ENCODE data around the gene IGSF21.

Gene IGSF21

DNA sequence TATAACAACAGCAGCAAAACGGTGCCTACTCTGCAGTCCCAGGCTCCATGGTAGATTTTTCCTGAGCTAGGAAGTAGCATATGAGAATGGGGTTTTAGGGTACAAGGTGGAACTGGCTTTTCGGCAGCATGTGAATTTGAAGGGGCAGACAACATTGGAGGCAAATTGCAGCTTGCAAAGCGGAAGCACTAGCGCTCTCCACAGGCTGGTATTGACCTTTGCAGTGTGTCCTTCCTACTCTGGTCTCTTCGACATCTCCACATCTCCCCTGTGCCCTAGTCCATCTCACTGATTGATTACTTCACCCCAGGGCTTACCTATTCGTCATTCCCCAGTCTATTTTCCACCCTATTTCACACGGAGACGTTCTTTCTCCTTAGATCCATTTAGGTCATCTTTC, 13.0 kb downstream of the IGSF21 start:
- DNase-seq, result no peak

DNA sequence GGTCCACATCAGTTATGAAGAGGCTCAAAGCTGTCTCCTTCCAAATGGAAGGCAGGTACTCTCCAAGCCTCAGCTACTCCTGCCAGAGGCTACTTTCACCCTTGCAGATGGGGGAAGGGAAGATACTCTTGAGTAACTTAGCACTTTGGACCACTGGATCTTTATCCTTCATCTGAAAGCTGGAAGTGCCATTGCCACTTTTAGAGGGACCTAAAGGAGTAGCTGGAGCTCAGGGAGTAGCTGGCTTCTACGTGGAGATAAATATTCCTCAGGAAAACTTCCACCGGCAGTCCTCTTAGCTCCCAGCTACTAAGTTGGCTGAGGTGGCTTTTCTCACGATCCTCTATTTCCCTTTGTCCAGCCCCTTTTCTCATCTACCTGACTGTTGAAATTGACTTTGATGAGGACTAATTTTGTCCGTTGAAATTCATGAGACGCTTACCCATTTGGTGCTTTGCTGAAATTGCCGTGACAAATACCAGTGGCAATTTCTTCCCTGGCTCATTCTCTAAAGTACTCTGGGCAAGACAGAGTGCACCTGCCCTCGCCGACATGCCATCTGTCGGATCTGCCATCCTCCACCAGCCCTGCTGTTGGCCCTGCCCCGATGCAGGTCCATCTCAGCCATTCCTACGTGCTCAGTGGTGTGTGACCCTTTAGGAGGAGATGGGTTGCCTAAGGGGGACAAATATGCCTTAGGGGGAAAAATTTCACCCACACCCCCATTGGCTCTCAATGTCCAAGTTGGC, 13.6 kb downstream of the IGSF21 start:
- no peak for DNase-seq

DNA sequence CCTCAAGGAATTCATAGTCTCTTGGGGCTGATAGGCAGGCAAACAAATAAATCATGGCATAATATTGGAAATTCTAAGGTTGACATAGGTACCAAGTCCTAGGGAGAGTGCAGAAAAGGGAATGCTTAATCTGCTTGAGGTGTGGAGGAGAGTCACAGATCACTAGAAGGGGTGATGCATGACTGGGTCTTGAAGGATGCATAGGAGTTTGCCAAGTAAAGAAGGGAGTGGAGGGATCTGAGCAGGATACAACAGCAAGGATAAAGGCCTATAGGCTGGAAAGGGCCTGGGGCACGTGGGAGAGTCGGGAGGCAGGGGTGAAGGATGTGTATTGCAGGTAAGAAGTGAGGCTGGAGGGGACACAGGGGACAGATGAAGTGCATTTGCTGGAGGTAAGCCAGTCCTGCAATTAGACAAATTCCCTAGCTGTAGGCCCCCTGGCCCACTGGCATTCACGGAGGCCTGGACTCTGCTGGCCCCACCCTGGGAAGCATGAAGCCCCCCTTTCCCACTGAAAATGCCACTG, 15.9 kb downstream of the IGSF21 start:
- DNase-seq, result no peak

DNA sequence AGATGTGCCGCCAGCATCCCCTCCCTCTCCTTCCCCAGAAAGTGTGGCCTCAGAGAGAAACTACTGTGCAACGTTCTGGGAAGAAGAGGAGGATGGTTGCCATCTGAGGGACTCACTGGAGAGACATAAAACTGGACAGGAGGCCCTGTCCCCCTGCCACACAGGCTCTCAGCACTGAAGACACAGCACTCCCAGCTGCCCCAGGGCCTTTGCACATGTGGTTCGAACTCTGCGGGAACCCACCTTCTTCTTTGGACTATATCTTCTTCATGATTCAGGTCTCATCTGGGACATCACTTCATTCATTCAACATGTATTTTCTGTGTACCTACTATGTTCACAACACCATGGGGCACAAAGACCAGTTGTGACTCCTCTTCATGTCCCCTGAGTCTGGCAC, 17.4 kb downstream of the IGSF21 start:
- no peak for DNase-seq

DNA sequence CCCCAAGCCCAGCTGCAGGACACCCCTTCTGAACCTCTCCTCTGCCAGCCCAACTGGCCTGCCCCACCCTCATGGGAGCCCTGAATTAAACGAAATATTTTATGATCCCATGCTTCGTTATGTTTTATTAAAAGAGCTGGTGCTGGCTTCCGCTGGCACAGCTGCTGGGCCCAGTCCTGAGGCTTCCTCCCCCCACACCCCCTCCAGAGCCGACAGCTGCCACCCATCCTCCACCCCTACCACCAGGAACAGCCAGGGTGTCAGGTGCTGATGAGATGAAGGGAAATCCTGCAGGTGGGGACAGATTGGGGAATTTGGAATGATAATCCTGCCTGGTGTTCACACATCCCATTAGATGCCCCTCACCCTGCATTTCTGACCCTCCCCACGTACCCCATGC, 19.0 kb downstream of the IGSF21 start:
- no peak for DNase-seq

DNA sequence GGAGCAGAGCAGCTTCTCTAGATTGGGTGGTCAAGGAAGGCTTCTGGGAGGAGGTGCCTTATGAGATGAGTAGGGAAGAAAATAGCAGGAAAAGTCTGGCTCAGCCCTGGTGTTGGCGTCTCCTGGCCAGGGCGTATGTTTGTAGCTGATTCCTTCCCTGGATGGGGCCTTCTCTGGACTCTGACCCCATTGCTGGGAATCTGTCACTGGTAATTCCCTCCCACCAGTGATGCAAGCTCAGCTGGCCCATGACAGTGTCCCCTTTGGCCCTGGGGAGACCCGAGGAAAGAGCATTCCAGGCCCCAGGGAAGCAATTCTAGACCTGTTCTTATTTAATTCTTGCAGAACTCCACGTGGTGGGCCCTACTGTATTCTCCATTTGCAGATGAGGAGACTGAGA, 20.7 kb downstream of the IGSF21 start:
- DNase-seq, result no peak

DNA sequence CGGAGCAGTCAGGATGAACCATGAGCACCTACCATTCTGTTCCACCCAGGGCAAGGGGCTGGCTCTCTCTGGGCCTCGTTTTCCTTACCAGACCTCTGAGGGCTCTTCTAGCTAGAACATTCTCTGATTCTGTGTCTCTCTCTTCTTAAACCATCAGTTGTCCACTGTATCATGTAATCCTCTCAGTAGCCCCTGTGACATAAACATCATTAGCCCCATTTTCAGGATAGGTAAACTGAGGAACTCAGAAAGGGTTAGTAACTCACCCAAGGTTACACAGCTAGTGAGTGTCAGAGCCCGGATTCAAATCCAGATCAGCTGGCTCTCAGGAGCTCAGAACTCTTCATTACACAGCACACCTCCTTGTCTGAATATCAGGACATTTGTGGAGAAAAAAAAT, 22.8 kb downstream of the IGSF21 start:
- no peak for DNase-seq

DNA sequence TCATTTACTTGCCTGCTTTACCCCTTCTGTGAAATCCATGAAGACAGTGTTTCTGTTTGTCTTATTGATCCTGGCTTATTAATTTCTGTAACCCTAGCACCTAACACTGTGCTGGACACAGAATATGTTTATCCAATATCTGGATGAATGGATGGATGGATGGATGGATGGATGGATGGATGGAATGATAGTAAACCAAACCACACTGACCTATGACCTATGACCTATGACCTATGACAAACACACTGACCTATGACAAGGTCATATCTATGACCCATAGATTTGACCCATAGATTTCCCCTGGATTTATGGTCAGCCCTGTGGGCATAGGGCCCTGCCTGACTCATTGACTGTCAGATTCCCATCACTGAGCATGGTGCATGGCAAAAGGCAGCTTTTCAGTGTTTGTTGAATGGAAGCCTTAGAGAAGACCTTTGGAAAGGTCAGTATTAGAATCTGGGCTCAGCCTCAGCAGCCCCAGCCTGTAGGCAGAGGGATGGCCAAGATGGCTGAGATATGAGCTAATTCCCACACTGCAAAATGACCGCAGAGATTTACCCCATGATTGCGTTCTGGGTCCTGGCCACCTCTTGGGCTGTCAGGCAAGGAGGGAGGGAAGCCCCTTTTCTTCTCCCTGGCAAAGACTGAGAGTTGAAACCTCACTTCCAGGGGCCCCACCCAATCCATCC, 24.6 kb downstream of the IGSF21 start:
- no peak for DNase-seq

DNA sequence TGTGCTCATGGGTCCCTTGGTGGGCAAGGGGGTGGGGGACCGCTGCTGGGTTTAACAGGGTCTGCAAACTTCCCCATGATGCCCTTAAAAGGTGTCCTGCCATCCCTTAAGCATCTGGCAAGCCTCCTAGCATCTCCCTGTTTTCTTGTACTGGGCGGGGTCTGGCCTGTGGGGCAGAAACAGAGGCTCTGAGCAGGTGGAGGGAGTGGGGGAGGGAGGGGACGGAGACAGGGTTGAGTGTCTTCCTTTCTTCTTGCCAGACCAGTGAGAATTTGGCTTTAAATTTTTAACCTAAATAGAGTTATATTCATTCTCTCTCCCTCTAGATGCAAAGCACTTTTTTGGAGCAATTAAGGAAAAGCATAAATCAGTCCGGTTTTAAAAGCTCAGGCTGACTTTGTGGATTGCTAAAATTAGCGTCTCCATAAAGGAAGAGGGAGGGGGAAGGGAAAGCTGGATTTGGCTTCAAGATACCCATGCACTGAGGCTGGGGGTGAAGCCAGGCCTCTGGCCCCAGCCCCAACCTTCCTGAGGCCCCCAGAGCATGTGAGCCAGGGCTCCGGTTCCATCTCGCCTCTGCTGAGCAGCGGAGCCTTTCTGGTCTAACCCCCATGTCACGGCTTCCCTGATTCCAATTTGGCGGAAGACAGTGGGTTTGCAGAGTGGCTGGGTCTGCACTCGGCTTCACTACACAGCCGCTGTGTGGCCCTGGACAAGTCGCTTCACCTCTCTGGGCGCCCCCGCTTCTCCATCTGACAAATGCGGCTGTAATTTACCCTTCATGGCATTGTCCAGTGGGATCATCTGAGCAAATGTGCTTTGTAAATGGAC, 25.3 kb downstream of the IGSF21 start:
- DNase-seq, result no peak

DNA sequence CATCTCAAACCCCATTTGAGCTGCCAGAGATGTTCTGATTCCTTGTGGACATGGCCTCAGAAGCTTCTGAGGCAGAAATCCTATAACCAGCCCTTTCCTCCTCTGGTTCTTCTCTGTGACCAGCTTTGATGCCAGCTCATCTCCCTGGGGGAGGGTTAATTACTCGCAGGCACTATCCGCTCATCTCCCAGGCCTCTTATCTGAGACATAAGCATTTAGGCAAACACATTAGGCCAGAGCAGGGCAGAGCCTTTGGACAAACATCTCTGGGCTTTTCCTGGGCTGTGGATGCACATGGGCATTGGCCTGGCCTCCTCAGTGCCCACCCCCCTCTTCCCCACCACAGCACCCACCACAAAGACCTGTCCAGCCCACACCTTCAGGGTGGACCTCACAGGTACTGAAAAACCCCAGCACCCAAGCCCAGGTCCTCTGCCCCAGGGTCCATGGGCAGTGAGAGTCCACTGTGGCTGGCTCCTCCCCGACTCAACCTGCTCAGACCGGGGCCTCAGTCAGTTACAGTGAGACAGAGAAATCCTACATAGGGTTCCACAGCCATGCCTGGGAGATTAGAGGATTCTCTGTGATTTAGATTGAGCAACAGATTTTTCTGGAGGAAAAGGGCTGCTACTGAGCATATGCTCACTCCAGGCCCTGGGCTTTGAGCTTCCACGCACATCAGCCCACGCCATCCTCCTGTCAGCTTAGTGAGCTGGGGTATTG, 26.9 kb downstream of the IGSF21 start:
- no peak for DNase-seq

DNA sequence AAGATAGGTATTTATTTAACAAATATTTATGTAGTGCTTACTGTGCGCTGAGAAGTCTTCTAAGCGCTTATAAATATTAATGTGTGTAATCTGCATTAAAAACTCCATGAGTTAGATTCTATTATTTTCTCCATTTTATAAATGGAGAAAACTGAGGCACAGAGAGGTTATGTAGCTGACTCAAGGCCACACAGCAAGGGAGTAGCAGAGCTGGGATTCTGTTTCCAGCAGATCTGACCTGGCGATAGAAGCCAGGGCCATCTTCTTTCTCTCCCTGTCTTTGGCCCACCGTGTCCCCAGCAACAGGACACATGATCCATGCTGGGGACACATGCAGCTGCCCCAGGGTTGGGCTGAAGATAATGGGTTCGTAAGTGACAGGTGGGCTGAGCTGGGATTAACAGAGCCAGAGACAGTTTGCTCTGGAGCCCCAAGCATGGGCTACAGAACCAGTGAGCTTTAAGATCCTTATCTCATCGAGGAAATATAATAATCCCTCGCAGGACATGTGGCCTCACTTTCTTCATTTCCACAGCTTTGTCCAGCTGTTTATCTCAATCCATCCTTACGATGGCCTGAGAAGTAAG, 30.3 kb downstream of the IGSF21 start:
- no peak for DNase-seq

DNA sequence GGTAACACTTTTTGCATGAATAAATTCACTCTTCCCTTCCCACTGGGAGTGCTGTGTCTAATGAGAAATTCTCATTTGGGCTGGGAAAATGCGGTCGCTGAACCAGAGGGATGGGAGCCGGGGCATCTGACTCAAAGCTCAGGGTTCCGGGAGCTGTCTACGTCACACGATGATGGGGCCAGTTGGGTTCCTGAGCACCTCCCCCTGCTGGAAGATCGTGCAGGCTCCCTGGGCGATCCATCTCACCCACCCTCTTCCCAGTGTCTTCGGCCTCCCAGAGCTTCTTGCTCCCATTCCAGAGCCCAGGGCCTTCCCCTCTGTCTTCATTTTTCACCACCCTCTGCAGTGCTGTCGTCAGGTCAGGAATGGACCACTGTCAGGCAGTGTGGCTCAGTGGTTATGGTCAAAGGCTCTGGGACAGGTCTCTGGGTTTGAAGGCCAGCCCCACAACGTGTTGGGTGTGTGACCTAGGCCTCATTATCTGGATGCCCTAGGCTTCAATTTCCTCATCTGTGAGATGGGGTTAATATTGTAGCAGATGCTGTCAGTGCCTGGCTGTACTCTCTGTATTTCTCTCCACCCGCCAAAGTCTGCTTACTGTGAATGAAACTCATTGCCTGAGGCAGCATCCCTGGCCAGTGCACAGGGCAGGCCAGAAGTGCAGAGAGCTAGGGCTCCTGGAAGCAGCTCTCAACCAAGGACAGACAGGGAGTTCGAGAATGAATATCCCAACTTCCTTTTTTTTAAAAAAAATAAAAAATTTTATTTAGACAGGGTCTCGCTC, 31.8 kb downstream of the IGSF21 start:
- DNase-seq, result no peak

DNA sequence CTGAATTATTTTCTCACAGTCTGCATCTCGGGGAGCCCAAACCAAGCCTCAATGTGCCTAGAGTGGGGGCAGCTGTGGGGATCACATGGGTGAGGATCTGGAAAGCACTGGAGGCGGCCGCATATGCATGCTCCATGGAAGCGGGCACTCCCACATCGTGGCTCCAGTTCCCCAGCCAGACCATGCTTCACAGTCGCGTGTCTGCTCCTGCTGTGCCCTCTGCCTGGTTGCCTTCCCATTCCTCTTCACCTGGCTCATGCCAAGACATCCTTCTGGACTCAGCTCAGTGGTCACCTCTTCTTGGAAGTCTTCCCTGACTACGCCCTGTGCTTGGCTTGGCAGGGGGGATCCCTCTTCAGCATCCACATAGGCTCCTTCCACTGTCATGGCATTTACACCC, 32.8 kb downstream of the IGSF21 start:
- no peak for DNase-seq

DNA sequence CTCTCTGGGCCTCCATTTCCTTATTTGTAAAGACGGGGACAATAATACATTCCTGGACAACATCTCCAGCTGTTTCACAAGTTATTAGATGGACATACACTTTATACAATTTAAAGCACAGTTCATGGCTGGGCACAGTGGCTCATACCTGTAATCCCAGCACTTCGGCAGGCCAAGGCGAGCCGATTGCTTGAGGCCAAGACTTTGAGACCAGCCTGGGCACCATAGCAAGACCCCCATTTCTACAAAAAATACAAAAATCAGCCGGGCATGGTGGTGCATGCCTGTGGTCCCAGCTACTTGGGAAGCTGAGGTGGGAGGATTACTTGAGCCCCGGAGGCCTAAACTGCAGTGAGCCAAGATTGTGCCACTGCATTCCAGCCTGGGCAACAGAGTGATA, 34.1 kb downstream of the IGSF21 start:
- DNase-seq, result no peak

DNA sequence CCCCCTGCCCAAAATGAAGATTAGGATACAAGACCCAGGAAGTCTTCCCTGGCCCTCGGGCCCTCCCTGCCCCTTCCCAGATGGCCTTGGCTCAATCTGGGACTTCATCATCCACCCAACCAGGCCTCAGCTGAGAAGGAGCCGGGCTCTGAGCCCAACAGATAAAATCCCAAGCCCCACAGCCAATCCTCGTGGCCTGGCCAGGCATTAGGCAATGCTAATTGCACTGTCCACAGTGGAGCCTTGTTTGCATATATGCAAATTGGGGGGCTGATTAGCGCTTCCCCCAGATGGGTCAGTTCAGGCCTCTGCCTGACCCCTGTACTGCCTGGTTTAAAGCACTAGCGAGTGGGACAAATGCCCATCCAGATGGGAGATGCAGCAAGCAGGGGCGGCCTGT, 34.9 kb downstream of the IGSF21 start:
- no peak for DNase-seq

DNA sequence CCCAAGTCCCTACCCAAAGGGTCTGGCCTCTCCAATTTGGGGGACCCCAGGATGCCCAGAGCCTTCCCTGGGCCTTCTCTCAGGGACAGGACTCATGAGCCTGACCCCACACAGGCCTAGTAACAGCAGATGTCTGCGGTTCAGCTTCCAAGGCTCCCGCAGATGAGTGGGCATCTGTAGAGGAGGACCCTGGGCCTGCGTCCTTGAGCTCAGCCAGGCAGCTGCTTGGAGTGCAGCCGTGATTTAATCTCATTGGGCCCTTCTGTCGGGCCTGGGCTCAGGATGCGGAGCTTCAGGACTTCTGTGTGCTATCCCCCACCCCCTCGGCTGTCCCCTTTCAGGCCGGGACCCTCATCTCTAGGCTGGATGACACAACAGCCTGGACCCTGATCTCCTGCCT, 35.4 kb downstream of the IGSF21 start:
- no peak for DNase-seq

DNA sequence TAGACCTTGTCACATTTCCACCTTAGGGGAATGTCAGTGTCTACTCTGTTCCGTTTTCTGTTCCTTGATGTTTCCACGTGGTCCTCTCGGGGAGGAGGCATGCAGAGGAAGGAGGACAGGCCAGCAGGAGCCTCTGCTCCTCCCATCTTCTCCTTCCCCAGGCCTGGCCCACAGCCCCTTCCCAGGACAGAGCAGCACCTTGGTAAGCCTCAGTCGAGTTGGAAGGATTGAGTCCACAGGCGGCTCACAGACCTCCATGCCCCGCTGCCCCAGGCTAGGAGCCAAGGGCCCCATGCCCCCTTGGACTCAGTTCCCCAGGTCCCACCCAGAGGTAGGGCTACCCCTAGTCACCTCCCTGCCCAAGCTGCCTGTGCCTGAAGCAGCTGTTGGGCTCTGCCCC, 36.5 kb downstream of the IGSF21 start:
- DNase-seq, result no peak

DNA sequence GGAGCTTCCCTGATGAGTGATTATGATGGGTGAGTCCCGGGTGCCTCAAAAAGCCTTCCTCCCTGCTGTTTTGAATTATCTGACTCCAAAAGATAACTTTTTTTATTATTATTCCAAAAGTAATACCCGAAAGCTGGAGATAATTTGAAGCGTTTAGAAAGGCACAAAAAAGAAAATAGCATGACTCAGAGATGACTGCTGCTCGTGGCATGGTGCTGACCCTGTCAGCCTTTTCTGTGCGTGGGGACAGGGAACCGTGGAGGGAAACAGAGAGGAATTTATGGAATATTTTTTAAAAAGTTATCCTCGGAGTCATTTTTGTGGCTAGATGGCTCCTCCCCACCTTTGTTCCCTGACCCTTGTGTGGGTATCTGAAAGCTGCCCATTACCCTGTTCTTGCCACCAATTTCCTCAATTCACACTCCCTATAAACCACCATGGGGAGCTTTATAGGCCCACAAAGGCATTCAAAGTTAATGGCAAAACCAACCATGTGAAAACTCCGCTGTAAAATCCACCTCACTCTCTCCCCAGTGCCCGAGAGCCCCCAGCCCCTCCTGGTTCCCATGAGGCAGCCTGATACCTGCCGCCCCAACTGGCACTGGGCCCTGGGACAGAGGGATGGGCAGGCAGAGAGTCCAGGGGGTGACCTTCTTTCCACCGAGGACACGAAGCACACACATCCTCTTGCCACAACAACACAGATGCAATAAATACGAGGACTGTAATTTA, 37.5 kb downstream of the IGSF21 start:
- DNase-seq, result no peak

DNA sequence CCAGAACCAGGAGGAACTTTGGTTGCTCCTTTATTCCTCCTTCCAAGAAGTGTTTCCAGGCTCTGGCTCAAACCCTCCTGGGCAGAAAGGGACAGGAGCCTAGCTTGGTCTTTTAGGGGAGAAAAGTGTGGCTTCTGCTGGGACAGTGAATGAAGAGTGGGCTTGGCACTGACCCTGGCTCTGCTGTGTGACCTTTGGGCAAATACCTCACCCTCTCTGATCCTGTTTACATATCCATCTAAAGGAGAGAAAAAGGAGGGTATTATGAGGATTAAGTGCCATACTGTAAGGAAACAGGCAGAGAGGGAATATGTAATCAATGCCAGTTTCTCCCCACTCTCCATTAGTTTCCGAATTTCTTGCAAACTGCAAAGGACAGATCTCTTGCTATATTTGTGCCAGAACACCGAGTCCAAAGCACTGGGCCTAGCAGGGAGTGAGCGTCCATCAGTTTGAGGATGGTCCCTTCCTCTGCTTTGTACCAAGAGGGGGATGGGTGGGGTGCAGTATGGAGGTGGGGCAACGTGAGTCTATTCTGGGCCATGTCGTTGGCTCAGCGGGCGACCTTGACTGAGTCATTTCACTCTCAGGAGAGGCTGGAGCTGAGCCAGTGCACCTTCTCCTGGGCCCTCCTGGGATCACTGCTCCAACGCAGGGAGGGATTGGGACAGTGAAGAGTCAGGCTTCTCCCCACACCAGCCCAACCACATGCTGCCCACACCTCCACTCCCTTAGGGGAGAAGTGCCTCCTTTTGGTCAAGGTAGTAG, 38.4 kb downstream of the IGSF21 start:
- no peak for DNase-seq

DNA sequence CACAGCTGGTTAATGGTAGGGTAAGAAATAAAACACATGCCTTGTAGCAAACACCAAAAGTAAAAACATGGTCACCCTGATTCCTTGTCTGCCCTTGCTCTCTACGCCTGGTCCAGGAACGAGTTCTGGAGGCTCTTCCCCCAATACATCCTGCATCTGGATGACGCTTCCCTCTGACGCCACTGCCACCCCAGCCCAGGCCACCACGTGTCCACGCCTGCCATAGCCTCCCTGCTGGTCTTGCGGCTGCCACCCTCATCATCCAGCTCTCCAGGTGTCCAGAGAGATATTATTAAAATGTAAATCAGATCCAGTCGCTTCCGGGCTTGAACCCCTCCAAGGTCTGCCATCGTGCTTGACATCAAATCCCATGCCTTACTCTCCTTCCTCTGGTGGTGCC, 39.3 kb downstream of the IGSF21 start:
- DNase-seq, result no peak
